ENCODE data around the gene TPP1.
A peak's percentile ranks its signal among the peaks of the same experiment; 100 is the strongest.

The TPP1 gene

DNA sequence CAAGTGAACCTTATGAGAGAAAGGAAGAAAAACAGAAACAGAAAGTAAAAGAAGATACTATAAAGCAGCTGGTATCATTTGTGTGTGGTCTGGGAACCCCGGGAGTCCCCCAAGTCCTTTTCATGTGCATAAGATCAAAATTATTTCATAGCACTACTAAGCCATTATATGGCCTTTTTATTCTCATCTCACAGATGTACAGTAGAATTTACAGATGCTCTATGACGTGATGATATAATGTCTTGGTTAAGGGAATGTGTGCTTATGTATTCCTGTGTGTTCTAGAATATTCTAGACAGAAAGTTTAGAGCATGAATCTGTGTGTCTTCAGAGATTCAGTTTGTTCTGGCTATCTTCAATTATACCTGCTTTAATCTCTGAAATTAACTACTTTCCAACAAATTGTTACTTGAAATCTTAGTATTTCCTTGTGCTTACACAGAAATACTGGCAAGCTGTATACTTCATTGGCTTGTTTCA lies 8.6 kb upstream of the TPP1 start:
- peak in 1 of 2 experiments; percentile 40 for DNase-seq

GRCh38 chr11:6626971-6627761 lies 7.9 kb upstream of the TPP1 start:
- no peak for DNase-seq

DNA sequence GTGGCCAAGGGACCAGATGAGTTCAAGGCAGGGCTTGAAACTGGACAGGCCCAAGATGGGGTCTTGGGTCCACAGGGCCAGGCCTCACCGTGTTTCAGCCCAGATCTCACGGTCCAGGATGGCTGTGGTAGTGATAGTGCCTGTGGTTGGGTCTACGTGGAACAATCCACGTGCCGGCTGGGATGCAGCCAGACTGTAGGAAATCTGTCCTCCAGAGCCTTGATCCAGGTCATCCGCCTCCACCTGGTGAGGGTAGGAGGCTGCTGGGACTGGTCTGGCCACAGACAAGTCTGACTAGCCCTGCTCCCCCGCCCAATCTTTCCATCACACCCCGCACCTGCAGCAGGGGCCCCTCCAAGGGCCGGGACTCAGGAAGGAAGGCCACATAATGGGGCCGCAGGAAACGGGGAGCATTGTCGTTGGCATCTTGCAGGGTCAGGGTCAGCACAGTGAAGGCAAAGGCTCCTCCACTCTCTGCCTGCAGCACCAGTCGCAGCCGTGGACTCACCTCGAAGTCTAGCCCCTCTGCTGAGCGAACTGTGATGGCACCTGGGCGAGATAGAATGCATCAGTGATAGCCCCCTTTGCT lies 6.7 kb upstream of the TPP1 start:
- no peak for DNase-seq

GRCh38 chr11:6625156-6625831 lies 6.1 kb upstream of the TPP1 start:
- no peak for DNase-seq

DNA sequence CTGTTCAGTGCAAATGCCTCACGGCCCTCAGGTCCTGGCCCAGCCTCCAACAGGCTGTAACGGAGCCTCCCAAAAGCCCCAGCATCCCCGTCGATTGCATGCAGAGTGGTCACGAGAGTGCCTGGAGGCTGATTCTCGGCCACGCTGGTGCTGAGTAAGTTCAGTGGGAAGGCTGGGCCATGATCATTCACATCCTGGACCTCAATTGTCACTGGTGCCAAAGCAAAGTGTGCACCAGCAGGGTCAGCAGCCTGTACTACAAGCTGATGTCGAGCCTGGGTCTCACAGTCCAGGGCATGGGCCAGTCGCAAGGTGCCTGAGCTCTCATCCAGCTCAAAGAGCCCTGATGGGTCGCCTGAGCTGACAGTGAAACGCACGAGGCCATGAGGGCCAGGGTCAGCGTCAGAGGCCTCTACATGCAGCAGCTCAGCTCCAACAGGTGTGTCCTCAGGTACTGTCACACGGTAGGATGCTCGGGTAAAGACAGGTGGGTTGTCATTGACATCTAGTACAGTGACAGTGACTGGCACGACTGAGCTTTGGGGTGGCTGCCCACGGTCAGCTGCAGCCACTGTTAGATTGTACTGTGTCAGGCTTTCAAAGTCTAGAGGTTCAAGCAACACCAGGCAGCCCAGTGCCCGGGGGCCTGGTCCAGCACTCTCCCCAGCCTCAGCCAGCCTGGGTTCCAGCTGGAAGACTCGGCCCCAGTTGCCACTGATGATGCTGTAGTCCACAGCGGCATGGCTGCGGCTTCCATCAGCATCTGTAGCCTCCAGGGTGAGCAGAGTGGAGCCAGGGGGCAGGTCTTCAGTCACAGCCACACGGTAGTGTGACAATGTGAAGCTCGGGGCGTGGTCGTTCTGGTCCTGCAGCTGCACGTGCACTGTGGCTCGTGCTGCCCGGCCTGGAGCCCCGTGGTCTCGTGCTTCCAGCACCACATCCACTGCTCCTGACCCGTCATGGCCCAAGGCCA lies 4.5 kb upstream of the TPP1 start:
- DNase-seq, result no peak

DNA sequence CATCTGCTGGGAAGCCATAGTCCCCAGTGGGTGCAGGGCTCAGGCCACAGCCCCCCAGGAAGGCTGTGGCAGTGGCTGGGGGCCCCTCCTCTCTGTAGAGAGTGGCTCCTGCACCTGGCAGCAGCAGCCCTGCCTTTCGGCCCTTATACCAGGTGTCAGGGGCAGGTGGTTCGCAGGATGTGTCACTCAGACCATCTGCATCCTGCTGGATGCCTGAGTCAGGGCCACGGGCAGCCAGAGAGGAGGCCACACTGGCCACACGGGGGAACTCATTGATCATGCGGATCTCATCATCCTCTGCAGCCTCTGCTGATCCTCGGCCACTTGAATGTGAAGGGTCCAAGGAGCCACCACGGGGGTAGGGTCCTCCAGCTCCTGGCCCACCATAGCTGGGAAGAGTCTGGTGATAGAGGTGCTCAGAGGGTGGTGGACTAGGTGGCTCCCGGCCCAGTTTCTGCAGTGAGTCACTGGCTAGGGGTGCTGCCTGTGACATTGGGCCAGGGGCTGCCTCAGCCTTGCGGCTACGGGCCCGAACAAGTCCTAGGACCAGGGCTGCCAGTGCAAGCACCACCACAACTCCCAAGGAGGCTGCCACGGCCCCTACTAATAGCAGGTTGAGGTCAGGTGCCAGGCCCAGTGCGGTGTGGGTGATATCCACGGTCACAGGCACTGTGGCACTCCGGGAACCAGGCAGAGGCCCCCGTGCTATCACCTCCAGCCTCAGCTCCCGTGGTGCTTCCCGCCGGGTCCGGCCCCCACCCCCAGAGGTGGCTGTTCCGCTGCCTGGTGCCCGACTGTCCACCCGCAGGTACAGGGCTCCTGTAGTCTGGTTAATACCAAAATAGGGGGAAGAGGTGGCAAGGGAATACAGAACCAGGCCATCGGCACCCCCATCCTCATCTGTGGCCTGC lies 3.3 kb upstream of the TPP1 start:
- no peak for DNase-seq

DNA sequence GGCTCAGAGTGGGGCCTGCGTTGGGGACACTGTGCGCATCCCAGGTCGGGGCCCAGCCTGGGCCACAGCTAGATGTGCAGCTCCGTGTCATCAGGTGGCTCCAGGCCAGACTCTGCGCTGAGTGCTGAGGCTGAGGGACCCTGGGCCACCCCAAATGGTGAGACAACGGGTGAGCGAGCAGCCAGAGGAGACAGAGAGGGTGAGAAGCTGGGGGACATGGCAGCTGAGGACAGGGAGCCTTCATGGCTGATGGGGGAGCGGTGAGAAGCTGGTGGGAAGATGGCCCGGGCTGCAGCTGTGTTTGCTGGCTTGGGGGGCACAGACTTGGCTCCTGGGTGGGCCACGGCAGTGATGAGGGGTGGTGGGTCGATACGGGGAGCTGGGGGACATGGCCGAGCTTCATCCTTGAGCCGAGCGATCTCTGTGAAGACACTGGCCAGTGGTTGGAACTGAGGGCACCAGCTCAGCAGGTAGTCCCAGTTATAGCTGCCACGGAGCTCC lies 2.5 kb upstream of the TPP1 start:
- no peak for DNase-seq

- no peak for DNase-seq
Observed at GRCh38 chr11:6620636-6621035, 1.4 kb upstream of the TPP1 start.

GRCh38 chr11:6618117-6619003 lies 862 bp downstream of the TPP1 start:
- DNase-seq, result peak; percentile 45 to 83

DNA sequence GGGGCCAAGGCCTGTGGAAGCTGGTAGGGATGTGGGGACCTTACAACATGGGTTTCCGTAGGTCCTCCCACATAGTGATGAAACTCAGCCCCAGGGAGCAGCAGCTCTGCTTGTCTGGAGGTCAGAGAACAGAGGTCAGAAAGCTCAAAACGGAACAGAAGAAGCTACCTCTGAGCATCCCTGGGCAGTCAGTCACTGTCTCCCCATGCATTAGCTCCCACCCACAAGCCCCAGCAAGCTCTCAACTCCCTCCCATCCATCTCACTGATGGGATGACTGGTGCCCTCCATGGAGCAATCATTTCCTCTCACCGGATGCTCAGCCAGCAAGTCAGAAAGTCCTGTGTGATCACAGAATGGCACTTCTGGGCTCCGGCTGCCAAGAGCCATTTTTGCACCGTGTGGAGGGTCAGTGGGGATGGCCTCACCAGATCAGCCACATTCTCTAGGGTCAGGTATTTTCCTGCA lies 1.9 kb downstream of the TPP1 start:
- DNase-seq, result no peak

DNA sequence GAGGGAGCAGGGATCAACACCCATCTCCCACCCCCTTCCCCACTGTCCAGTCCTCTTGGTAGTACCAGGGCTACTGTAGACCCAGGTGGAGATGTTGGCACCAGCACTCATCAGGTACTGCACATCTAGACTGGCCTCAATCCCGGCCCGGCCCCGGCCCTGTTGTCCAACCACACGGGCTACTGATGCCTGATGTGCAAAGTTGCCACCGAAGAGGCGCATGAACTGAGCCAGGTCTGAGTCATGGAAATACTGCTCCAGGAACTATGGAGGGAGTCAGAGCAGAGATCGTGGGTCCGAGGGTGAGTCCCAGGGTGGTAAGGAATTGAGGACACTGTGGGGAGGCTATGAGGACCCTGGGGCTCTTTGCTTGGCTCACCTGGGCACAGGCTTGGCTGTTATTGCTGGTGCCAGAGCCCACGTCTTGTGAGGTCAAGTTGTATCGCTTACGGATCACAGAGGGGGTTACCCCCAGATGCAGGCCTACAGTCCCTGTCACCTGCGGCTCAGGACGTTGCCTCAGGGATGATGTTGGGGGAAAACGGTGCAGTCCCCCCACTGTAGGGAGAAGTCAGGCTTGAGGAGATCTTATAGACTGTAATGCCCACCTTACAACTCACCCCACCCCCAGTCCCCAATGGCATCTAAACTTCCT lies 2.5 kb downstream of the TPP1 start:
- no peak for DNase-seq

GRCh38 chr11:6615882-6616585 lies 3.2 kb downstream of the TPP1 start:
- no peak for DNase-seq

GRCh38 chr11:6615046-6615445 lies 4.2 kb downstream of the TPP1 start:
- no peak for DNase-seq

GRCh38 chr11:6614446-6614845 lies 4.8 kb downstream of the TPP1 start:
- DNase-seq, result no peak

GRCh38 chr11:6613496-6613895 lies 5.7 kb downstream of the TPP1 start:
- no peak for DNase-seq

DNA sequence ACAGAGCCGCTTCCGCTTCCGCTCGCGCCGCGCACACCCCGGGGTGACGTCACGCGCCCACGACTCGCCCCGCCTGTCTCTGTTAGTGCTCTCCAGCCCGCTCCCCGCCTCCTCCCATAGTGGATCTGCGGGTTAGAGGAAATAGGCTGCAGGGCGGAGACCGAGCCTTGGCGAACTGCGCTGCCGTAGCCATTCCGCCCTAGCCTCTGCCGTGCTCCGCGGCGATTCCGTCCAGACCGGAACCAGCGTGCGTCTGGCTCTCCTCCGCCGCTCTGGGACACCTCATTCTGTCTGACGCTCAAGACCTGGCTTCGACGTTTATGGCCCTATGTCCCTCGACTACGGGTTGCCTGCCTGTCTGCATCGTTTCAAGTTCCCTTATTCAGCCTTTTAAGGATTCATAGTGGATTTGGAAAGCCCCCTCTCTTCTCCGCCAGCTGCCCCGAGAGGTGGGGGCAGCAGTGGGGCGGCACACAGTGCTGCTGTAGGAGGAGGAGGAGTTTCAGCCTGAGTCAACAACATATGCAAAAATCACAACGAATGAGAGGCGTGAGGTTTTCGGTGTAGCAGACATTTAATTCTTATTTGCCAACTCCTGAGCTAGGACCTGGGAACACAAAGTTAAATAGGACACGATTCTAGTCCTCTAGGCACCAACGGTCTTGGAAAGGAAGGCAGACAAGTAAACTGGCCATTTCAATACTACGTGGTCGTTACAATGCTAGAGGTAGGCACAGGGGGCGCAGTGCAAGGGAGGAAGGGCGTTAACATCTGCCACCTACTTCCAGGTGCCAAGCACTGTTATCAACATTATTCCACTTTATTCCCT lies 6.8 kb downstream of the TPP1 start, which contains the start of gene TAF10:
Gene TAF10, minus strand, starts transcription at position 4 of the 829 bp plus-strand sequence. CDS start 27 bp downstream, outside the sequence.
- peak; percentile 93 to 95 for DNase-seq

DNA sequence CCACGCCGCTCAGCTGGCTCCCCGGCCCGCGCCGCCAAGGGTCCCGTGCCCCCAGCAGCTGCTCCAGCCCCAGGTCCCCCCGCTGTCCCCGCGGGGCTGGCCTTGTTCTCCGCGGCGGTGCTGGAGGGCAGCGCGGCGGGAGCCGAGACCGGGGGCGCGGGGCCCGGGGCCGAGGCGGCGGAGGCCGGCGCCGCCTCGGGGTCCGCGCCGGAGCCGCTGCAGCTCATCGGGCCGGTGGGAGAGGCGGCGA lies 7.3 kb downstream of the TPP1 start:
- no peak for DNase-seq
